ENCODE data around the gene ARHGEF25. TPM values are rescaled to one million over a fixed set of nuclear protein-coding genes. Genes with fewer than 3 reads are reported as not detected.

Gene ARHGEF25
- total and polyA plus RNA-seq, 12 donors = 5.0 to 49.2 (median 9.0) TPM

GRCh38 chr12:57610554-57611107 is 604 bp upstream of the ARHGEF25 start:
- peaks cover 0 to 42% (median 3%) of the 10 kb centered on the region in 9 donors for H3K36me3 ChIP-seq

GRCh38 chr12:57611827-57612710 is 834 bp downstream of the ARHGEF25 start:
- peaks cover 0 to 57% (median 0%) of the 10 kb centered on the region in 7 donors for H3K27me3 ChIP-seq

More at GRCh38 chr12:57610554-57611107, 604 bp upstream of the ARHGEF25 start:
- 2 to 4% methylated on average over 29 of the region's 29 CpGs for WGBS, 2 donors
- DNase-seq (peak; percentile 74 to 81), ATAC-seq (peak; percentile 19 to 65 (median 54))
- Histone ChIP-seq H3K9me3 (no peaks in the 10 kb centered on the region), H3K27ac (peak overlapping the region; percentile 69 to 92 (median 85)), H3K4me3 (peak overlapping the region; percentile 57 to 80 (median 70)), H3K27me3 (peaks cover 0 to 50% (median 0%) of the 10 kb centered on the region in 7 donors), H3K4me1 (peaks cover 0 to 89% (median 34%) of the 10 kb centered on the region in 9 donors)
- intact Hi-C loops (cut with DNase I) = no loop called here
- TF ChIP-seq, protein P1, sequence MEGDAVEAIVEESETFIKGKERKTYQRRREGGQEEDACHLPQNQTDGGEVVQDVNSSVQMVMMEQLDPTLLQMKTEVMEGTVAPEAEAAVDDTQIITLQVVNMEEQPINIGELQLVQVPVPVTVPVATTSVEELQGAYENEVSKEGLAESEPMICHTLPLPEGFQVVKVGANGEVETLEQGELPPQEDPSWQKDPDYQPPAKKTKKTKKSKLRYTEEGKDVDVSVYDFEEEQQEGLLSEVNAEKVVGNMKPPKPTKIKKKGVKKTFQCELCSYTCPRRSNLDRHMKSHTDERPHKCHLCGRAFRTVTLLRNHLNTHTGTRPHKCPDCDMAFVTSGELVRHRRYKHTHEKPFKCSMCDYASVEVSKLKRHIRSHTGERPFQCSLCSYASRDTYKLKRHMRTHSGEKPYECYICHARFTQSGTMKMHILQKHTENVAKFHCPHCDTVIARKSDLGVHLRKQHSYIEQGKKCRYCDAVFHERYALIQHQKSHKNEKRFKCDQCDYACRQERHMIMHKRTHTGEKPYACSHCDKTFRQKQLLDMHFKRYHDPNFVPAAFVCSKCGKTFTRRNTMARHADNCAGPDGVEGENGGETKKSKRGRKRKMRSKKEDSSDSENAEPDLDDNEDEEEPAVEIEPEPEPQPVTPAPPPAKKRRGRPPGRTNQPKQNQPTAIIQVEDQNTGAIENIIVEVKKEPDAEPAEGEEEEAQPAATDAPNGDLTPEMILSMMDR (IDR thresholded peaks at IDR 0.05) = no peak

GRCh38 chr12:57612711-57613426 is 1.6 kb downstream of the ARHGEF25 start:
- ATAC-seq = no peak
- Histone ChIP-seq H3K4me1 (peaks cover 0 to 81% (median 33%) of the 10 kb centered on the region in 9 donors), H3K27ac (peak overlapping the region in 5 of 10 donors; percentile 0 to 92 (median 85)), H3K4me3 (peak overlapping the region in 4 of 10 donors; percentile 63 to 77 (median 70)), H3K9me3 (no peaks in the 10 kb centered on the region), H3K36me3 (peaks cover 0 to 42% (median 6%) of the 10 kb centered on the region in 9 donors), H3K27me3 (peaks cover 0 to 65% (median 0%) of the 10 kb centered on the region in 7 donors)
- intact Hi-C loops (cut with DNase I) = no loop called here
- whole genome bisulfite sequencing, 2 donors = 86 to 89% methylated on average over 10 of the region's 10 CpGs
- TF ChIP-seq, protein P1 (IDR thresholded peaks at IDR 0.05) = no peak
- DNase-seq = no peak

More at GRCh38 chr12:57611827-57612710, 834 bp downstream of the ARHGEF25 start:
- H3K4me3 ChIP-seq = peak overlapping the region; percentile 57 to 80 (median 70)
- peak overlapping the region; percentile 69 to 92 (median 85) for H3K27ac ChIP-seq
- no peaks in the 10 kb centered on the region for H3K9me3 ChIP-seq
- H3K36me3 ChIP-seq = peaks cover 0 to 50% (median 6%) of the 10 kb centered on the region in 9 donors
- H3K4me1 ChIP-seq = peaks cover 0 to 89% (median 33%) of the 10 kb centered on the region in 9 donors
- TF ChIP-seq, protein P1 (IDR thresholded peaks at IDR 0.05) = no peak
- intact Hi-C loops (cut with DNase I) = no loop called here
- DNase-seq = no peak
- WGBS, 2 donors = 11 to 15% methylated on average over 21 to 23 of the region's 23 CpGs
- no peak for ATAC-seq

Measured in heart right ventricle (tissue), 16 donors.